ENCODE measurements around the gene ZC3H18.

DNA sequence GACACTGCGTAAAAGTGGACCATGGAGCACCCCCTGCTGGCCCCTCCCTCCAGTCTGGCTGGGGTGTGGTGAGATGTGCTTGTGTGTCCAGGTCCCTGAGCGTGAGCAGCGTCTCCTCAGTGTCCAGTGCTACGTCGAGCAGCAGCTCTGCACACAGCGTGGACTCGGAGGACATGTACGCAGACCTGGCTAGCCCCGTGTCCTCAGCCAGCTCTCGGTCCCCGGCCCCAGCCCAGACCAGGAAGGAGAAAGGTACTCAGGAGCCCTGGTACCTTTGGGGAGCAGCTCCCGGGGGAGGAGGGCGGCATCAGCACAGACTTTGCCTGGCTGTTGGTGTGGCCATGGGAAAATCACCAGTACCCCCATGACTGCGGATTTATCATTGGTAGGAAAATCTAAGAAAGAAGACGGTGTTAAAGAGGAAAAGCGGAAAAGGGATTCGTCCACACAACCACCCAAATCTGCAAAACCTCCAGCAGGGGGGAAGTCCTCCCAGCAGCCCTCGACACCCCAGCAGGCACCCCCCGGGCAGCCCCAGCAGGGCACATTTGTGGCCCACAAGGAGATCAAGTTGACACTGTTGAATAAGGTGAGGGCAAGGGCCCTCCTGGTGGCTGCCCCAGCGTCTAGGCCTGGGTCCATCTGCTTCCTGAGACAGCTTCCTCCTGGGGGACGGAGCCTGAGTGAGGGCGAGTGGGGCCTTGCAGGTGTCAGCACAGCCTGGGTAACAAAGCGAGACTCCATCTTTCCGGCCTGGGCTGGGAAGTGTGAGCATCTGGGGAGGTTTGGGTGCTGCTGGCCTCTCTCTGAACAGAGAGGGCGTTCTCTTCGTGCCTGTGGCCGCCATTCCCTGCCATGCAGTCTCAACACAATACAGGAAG lies 57.6 kb downstream of the ZC3H18 start:
- TF ChIP-seq, protein P1, sequence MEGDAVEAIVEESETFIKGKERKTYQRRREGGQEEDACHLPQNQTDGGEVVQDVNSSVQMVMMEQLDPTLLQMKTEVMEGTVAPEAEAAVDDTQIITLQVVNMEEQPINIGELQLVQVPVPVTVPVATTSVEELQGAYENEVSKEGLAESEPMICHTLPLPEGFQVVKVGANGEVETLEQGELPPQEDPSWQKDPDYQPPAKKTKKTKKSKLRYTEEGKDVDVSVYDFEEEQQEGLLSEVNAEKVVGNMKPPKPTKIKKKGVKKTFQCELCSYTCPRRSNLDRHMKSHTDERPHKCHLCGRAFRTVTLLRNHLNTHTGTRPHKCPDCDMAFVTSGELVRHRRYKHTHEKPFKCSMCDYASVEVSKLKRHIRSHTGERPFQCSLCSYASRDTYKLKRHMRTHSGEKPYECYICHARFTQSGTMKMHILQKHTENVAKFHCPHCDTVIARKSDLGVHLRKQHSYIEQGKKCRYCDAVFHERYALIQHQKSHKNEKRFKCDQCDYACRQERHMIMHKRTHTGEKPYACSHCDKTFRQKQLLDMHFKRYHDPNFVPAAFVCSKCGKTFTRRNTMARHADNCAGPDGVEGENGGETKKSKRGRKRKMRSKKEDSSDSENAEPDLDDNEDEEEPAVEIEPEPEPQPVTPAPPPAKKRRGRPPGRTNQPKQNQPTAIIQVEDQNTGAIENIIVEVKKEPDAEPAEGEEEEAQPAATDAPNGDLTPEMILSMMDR (IDR thresholded peaks at IDR 0.05) = no peak
- TF ChIP-seq POLR2A (IDR thresholded peaks at IDR 0.05) = no peak
